Measurements from ENCODE around the gene CACNA1A.
"Not testable (repeated sequence)": the region's sequence is repeated elsewhere in the genome, so short reads cannot be mapped to it uniquely, and the experiment has no call there.

DNA sequence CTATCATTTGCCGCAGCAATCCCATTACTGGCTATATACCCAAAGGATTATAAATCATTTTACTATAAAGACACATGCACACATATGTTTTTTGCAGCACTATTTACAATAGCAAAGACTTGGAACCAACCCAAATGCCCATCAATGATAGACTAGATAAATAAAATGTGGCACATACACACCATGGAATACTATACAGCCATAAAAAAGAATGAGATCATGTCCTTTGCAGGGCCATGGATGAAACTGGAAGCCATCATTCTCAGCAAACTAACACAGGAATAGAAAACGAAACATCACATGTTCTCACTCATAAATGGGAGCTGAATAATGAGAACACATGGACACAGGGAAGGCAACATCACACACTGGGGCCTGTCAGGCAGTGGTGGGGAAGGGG, 23.4 kb upstream of the CACNA1A start:
- TF ChIP-seq, protein P1, sequence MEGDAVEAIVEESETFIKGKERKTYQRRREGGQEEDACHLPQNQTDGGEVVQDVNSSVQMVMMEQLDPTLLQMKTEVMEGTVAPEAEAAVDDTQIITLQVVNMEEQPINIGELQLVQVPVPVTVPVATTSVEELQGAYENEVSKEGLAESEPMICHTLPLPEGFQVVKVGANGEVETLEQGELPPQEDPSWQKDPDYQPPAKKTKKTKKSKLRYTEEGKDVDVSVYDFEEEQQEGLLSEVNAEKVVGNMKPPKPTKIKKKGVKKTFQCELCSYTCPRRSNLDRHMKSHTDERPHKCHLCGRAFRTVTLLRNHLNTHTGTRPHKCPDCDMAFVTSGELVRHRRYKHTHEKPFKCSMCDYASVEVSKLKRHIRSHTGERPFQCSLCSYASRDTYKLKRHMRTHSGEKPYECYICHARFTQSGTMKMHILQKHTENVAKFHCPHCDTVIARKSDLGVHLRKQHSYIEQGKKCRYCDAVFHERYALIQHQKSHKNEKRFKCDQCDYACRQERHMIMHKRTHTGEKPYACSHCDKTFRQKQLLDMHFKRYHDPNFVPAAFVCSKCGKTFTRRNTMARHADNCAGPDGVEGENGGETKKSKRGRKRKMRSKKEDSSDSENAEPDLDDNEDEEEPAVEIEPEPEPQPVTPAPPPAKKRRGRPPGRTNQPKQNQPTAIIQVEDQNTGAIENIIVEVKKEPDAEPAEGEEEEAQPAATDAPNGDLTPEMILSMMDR (conservative IDR thresholded peaks at IDR 0.05; ENCODE audit: low read depth, low read length), result not testable (repeated sequence)
- TF ChIP-seq, protein P2, sequence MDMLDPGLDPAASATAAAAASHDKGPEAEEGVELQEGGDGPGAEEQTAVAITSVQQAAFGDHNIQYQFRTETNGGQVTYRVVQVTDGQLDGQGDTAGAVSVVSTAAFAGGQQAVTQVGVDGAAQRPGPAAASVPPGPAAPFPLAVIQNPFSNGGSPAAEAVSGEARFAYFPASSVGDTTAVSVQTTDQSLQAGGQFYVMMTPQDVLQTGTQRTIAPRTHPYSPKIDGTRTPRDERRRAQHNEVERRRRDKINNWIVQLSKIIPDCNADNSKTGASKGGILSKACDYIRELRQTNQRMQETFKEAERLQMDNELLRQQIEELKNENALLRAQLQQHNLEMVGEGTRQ (IDR thresholded peaks at IDR 0.05; ENCODE audit: low read depth, low read length), result not testable (repeated sequence)
- TF ChIP-seq POLR2A (IDR thresholded peaks at IDR 0.05; ENCODE audit: low read depth, low read length); NFE2L2 (IDR thresholded peaks at IDR 0.05; ENCODE audit: low read depth, low read length); RAD21 (IDR thresholded peaks at IDR 0.05; ENCODE audit: low read length); RFX5 (IDR thresholded peaks at IDR 0.05; ENCODE audit: low read depth, low read length); BHLHE40 (IDR thresholded peaks at IDR 0.05; ENCODE audit: low read depth, low read length); CHD1 (IDR thresholded peaks at IDR 0.05; ENCODE audit: low read depth, low read length); RCOR1 (IDR thresholded peaks at IDR 0.05; ENCODE audit: insufficient replicate concordance, low read length); MAZ (IDR thresholded peaks at IDR 0.05; ENCODE audit: borderline replicate concordance, low read depth, low read length); FOS (IDR thresholded peaks at IDR 0.05; ENCODE audit: low read depth, low read length); MXI1 (IDR thresholded peaks at IDR 0.05; ENCODE audit: borderline replicate concordance, low read depth, low read length); MAFK (IDR thresholded peaks at IDR 0.05; ENCODE audit: low read depth, low read length): not testable (repeated sequence)

Measured in IMR-90 (cell line).